Immature natural killer cell (primary cell): Measurements from ENCODE around the gene HYAL3. TPM values are rescaled to one million over a fixed set of nuclear protein-coding genes. Genes with fewer than 3 reads are reported as not detected.
A peak's percentile ranks its signal among the peaks of the same experiment; 100 is the strongest.
"Not testable (repeated sequence)": the region's sequence is repeated elsewhere in the genome, so short reads cannot be mapped to it uniquely, and the experiment has no call there.

Experiments used
- DNase-seq, 3 donors: peaks; one replicate each; pipeline ENCODE4 v3.0.0; 2022; ENCODE audit warnings: mixed read lengths in 1 of 3
- H3K27ac Mint-ChIP-seq, 6 donors: one replicate each; pipeline ENCODE4 v1.8.0; 2020; ENCODE audit warnings: mixed read lengths in 6 of 6, mild to moderate bottlenecking in 5 of 6, inconsistent platforms in 4 of 6, moderate library complexity in 3 of 6
- H3K27me3 Mint-ChIP-seq, 3 donors: one replicate each; pipeline ENCODE4 v1.8.0; 2020 to 2021; ENCODE audit warnings: low read depth in 3 of 3, mild to moderate bottlenecking in 3 of 3, mixed read lengths in 3 of 3, moderate library complexity in 3 of 3, inconsistent platforms in 1 of 3
- H3K36me3 Mint-ChIP-seq, 3 donors: one replicate each; pipeline ENCODE4 v1.8.0; 2020; ENCODE audit warnings: mixed read lengths in 3 of 3, inconsistent platforms in 2 of 3, mild to moderate bottlenecking in 2 of 3
- H3K4me1 Mint-ChIP-seq, 2 donors: one replicate each; pipeline ENCODE4 v1.8.0; 2020; ENCODE audit warnings: inconsistent platforms in 2 of 2, mild to moderate bottlenecking in 2 of 2, mixed read lengths in 2 of 2, moderate library complexity in 1 of 2
- H3K4me3 Mint-ChIP-seq, 5 donors: one replicate each; pipeline ENCODE4 v1.8.0; 2020; ENCODE audit warnings: mild to moderate bottlenecking in 5 of 5, mixed read lengths in 5 of 5, inconsistent platforms in 3 of 5, moderate library complexity in 3 of 5
- H3K9me3 Mint-ChIP-seq, 6 donors: one replicate each; pipeline ENCODE4 v1.8.0; 2020; ENCODE audit warnings: mild to moderate bottlenecking in 6 of 6, mixed read lengths in 6 of 6, inconsistent platforms in 4 of 6, moderate library complexity in 3 of 6
- polyA plus RNA-seq, 3 donors: library from polyadenylated mRNA; unstranded; fragments of 300-500 nt; fragmentation: Illumina TruSeq; gene quantifications; one replicate each; pipeline ENCODE4 v1.2.3, GENCODE V29; 2021

Gene HYAL3
- polyA plus RNA-seq, 3 donors from 2014 or later: 1.5 to 2.4 (median 2.2) TPM

DNA sequence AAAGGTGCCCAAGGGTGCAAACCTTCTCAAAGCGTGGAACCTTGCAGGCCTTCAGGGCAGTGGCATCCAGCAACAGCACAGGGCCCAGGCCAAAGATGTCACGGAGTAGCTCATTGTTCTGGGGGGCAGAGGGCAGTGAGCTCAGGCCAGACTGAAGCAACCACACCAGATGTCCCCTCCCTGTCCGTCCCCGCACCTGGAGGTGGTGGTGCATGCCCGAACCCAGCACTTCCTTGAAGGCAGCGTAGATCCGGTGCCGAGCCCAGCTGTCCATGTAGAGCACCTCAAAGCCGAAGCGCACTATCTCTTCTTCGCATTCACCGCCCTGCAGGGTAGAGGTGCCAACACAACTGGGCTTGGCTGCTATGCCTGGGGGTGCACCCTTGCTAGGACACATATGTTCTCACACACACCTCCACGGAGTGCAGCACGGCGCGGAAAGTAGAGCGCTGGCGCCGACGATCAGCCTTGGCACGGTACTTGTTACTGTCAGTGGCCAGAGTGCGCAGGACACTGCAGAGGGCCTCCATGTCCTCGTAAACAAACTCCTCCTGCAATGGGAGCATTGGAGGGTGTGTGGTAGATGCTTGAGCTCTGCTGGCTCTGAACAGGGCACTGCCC is 10.7 kb downstream of the HYAL3 start:
- H3K4me1 Mint-ChIP-seq: peaks cover 16 to 19% of the 10 kb centered on the region in 2 donors
- peaks cover 0 to 7% (median 3%) of the 10 kb centered on the region in 3 donors for H3K27me3 Mint-ChIP-seq
- no peak for DNase-seq
- no peak overlapping the region for H3K4me3 Mint-ChIP-seq
- H3K9me3 Mint-ChIP-seq: no peaks in the 10 kb centered on the region
- H3K36me3 Mint-ChIP-seq: peaks cover 0 to 15% (median 0%) of the 10 kb centered on the region in 3 donors
- H3K27ac Mint-ChIP-seq: no peak overlapping the region

DNA sequence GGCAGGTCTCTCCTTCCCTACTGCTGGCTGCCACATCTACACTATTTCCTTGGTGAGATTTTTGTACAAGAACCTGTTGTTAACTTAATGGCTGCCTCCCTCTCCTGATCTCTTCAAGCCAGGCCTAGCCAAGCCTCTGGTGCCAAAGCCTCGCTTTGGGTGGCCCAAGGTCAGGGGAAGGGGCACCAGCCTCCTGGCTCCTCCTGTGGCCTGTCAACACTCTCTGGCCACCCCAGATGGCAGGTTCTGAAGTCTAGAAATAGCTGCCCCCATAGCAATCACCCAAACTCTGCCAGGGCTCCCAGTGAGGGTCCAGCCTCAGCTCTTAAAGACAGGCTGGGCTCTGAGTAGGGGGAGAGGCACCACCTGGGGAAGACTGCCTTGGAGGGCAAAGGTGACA is 11.9 kb downstream of the HYAL3 start:
- no peak for DNase-seq
- H3K27ac Mint-ChIP-seq: peak overlapping the region in 1 of 6 donors; percentile 40
- H3K27me3 Mint-ChIP-seq: peaks cover 0 to 3% (median 0%) of the 10 kb centered on the region in 3 donors
- H3K36me3 Mint-ChIP-seq: peaks cover 0 to 15% (median 0%) of the 10 kb centered on the region in 3 donors
- H3K9me3 Mint-ChIP-seq: no peaks in the 10 kb centered on the region
- no peak overlapping the region for H3K4me3 Mint-ChIP-seq
- peaks cover 8 to 9% of the 10 kb centered on the region in 2 donors for H3K4me1 Mint-ChIP-seq

DNA sequence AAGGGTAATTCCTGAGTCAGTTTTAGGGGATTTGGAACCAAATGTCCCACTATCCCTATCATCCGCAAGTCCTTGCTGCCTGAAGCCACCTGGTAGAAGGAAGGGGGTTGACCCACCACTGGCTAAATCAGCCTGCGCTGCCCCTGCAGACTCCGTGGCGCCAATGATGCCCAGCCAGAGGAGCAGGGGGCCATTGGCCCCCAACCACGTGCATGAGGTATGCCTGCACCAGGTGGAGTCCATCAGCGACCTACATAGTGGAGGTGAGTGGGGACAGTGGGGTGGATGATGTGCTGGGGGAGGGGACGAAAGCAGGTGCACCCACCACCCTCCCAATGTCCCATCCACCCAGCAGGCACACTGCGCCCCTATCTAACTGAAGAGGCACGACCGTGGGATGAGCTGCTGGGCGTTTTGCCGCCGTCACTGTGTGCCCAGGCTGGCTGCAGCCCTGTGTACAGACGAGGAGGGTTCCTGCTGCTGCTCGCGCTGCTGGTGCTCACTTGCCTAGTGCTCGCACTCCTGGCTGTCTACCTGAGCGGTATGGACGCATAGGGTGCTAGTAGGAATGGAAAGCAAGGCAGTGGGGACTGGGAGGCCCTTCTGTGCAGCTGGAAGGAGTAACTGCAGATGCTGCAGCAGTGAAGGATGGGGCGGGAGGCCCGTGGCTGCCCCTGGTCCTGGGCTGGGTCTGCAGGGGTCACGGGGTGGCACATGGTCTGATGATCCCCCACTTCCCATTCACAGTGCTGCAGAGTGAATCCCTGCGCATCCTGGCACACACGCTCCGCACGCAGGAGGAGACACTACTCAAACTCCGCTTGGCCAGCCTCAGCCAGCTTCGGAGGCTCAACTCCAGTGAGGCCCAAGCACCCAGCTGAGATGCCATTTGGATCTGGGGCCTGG is 12.6 kb downstream of the HYAL3 start:
- Mint-ChIP-seq H3K36me3 (peaks cover 0 to 15% (median 0%) of the 10 kb centered on the region in 3 donors), H3K4me3 (no peak overlapping the region), H3K27me3 (peaks cover 0 to 3% (median 1%) of the 10 kb centered on the region in 3 donors), H3K9me3 (no peaks in the 10 kb centered on the region), H3K4me1 (peaks cover 5 to 8% of the 10 kb centered on the region in 2 donors), H3K27ac (no peak overlapping the region)
- no peak for DNase-seq

DNA sequence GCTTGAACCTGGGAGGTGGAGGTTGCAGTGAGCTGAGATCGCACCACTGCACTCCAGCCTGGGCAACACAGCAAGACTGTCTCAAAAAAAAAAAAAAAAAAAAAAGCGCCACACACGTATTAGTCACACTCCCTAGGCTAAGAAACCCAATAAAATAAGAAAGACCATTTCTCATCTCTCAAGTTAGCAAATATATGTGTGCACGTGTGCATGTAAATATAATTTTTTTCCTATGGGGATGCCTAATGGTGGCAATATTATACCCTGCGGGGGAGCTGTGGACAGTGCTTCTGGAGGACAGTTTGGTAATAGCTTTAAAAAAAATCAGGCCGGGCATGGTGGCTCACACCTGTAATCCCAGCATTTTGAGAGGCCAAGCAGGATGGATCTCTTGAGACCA is 15.1 kb downstream of the HYAL3 start:
- H3K4me3 Mint-ChIP-seq, H3K27ac Mint-ChIP-seq, H3K4me1 Mint-ChIP-seq, H3K9me3 Mint-ChIP-seq, DNase-seq, H3K27me3 Mint-ChIP-seq: not testable (repeated sequence)
- peaks cover 0 to 12% (median 0%) of the 10 kb centered on the region in 3 donors for H3K36me3 Mint-ChIP-seq

DNA sequence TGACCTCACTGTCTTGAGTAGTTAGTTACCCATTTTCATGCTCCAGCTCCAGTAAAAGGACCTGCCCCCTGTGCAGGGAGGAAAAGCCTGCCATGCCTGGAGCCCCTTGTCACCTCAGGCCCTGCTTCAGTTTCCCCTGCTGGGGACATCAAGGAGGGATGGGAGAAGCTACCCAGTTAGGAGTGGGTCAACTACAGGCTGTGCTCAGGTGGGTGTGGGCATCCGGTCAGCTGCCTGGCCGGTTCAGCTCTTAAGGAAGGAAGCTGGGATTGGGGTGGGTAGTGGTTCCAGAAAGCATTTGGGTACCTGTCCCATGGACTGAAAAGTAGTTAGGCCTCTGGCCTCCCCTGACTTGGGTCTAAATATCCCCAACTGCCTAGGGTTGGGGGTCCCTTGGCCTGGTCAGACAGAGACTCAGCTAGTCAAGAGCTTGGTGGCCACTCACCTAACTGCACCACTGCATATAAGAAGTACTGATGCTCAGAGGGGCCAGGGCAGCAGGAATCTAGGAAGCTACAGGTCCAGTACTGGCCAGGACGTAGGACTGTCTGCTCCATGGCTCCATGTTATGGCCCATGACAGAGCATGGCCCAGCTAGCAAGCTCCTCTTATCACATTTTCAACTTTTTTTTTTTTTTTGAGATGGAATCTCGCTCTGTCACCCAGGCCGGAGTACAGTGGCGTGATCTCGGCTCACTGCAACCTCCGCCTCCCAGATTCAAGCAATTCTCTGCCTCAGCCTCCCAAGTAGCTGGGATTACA is 19.8 kb downstream of the HYAL3 start:
- DNase-seq: no peak
- Mint-ChIP-seq H3K4me1 (peaks cover 8 to 9% of the 10 kb centered on the region in 2 donors), H3K9me3 (no peaks in the 10 kb centered on the region), H3K36me3 (no peaks in the 10 kb centered on the region), H3K4me3 (no peak overlapping the region), H3K27me3 (peaks cover 7 to 16% (median 16%) of the 10 kb centered on the region in 3 donors), H3K27ac (no peak overlapping the region)

DNA sequence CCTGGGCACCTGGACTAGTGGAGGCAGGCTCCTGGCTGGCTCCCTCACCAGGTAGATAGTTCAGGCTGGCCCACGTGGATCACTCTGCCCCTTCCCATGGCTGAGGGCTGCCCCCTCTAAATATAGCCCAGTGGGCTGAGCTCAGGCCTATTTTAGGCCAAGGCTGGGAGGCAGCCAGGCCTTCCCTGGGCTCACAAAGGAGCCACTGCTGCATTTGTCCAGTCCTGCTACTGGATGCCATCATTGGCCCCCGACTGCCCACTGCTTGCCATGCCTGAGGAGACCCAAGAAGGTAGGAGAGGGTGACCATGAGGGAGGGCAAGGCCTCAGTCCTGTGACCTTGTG is 20.4 kb downstream of the HYAL3 start, which contains the start of gene LSMEM2:
TSS of gene LSMEM2 (plus strand) at position 208 of the 345 bp plus-strand sequence. CDS start at position 235, 27 bp downstream.
- peaks cover 12 to 15% of the 10 kb centered on the region in 2 donors for H3K4me1 Mint-ChIP-seq
- H3K27ac Mint-ChIP-seq: no peak within 1 kb of the TSS
- H3K9me3 Mint-ChIP-seq: no peaks in the 10 kb centered on the region
- no peaks in the 10 kb centered on the region for H3K36me3 Mint-ChIP-seq
- H3K4me3 Mint-ChIP-seq: no peak within 1 kb of the TSS
- peaks cover 11 to 22% (median 21%) of the 10 kb centered on the region in 3 donors for H3K27me3 Mint-ChIP-seq
- DNase-seq: no peak

DNA sequence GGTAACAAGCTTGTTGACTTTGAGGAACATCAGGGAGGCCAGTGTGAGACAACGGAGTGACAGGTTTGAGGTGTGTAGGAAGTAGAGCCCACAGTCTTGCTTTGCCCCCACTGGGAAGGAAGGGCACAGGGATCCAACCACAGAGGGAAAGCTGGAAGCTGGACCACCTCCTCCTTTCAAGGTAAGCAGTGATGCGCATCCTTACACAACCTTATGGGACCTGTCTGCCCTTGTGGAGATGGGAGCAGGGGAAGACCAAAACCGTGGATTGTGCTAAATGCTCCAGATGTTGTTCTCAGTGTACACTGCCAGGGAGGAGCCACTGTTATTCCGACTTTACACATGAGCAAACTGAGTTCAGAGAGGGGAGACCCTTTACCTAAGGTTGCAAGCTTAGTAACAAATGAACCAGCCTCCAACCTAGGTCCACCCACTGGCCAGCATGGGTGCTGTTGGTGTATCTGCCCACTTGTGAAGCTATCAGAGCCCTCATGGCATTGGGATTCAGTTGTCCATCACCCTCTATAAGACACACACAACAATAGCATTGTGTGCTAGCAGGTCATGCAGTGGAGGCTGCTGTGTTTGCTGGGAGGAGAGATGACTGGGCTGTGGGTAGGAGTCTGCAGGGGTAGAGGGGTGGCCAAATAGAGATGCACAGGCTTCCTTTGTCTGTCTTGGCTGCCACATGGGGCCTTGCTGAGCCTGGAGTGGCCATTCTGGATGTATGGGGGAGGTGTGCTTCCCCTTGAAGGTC is 20.9 kb downstream of the HYAL3 start:
- Mint-ChIP-seq H3K9me3 (no peaks in the 10 kb centered on the region), H3K36me3 (no peaks in the 10 kb centered on the region), H3K4me3 (no peak overlapping the region), H3K27me3 (peaks cover 11 to 22% (median 22%) of the 10 kb centered on the region in 3 donors), H3K4me1 (peaks cover 12 to 15% of the 10 kb centered on the region in 2 donors), H3K27ac (no peak overlapping the region)
- DNase-seq: no peak

DNA sequence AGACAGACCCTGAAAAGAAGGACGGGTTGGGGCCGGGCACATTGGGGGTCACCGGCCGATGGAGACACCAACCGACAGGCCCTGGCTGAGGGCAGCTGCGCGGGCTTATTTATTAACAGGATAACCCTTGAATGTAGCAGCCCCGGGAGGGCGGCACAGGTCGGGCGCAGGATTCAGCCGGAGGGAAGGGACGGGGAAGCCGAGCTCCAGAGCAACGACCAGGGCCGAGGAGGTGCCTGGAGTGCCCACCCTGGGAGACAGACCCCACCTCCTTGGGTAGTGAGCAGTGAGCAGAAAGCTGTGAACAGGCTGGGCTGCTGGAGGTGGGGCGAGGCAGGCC is 22.5 kb downstream of the HYAL3 start:
- Mint-ChIP-seq H3K27ac (no peak overlapping the region), H3K9me3 (no peaks in the 10 kb centered on the region), H3K4me3 (no peak overlapping the region), H3K4me1 (peaks cover 18 to 21% of the 10 kb centered on the region in 2 donors), H3K36me3 (no peaks in the 10 kb centered on the region), H3K27me3 (peaks cover 16 to 26% (median 24%) of the 10 kb centered on the region in 3 donors)
- DNase-seq: no peak

DNA sequence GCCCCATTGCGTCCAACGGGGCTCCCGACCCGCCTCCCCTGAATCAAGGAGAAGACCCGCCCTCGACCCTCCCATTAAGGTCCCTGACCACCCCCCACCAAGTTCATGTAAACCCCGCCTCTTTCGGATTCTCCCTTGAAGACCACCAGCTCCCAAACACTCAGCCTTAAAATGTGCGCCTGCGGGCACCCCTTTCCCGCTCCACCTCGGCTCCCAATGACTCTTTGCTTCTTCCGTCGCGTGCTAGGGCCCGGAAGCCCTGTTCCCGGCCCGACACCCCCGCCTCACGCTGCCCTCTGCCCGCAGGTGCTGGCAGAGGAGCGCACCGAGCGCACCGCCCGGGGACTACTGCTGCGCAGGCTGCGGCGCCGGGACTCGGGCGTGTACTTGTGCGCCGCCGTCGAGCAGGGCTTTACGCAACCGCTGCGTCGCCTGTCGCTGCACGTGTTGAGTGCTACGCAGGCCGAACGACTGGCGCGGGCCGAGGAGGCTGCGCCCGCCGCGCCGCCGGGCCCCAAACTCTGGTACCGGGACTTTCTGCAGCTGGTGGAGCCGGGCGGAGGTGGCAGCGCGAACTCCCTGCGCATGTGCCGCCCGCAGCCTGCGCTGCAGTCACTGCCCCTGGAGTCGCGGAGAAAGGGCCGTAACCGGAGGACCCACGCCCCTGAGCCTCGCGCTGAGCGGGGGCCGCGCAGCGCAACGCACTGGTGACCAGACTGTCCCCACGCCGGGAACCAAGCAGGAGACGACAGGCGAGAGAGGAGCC is 23.0 kb downstream of the HYAL3 start:
- Mint-ChIP-seq H3K4me1 (peaks cover 21% of the 10 kb centered on the region in 2 donors), H3K27ac (no peak overlapping the region), H3K4me3 (peak overlapping the region in 1 of 5 donors; percentile 25), H3K9me3 (no peaks in the 10 kb centered on the region), H3K27me3 (peaks cover 16 to 26% (median 24%) of the 10 kb centered on the region in 3 donors), H3K36me3 (no peaks in the 10 kb centered on the region)
- no peak for DNase-seq

DNA sequence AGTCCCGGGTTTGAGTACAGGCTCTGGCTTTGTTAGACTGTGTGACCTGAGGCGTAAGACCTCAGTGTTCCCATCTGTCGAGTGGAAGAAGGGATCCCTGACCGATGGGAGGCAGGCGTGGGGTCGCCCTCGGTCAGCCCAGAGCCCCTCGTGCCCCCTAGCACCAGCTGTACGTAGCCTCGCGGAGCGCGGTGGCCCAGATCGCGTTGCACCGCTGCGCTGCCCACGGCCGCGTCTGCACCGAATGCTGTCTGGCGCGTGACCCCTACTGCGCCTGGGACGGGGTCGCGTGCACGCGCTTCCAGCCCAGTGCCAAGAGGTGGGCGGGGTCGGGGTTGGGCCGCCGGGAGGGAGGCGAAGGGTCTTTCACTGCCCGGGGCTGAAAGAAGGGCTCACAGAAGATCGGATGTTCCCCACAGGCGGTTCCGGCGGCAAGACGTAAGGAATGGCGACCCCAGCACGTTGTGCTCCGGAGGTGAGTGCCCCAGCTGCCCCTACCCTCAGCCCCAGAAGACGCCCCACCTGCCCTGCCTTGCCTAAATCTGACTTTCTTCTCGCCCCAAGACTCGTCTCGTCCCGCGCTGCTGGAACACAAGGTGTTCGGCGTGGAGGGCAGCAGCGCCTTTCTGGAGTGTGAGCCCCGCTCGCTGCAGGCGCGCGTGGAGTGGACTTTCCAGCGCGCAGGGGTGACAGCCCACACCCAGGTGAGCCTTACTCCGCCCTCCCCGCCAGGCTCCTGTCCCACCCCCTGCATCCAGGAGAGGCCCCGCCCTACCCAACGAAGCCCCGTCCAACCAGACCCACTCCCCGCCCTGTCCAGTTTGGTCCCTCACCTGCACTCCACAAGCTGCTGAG is 23.8 kb downstream of the HYAL3 start:
- peaks cover 21% of the 10 kb centered on the region in 2 donors for H3K4me1 Mint-ChIP-seq
- DNase-seq: no peak
- no peak overlapping the region for H3K27ac Mint-ChIP-seq

DNA sequence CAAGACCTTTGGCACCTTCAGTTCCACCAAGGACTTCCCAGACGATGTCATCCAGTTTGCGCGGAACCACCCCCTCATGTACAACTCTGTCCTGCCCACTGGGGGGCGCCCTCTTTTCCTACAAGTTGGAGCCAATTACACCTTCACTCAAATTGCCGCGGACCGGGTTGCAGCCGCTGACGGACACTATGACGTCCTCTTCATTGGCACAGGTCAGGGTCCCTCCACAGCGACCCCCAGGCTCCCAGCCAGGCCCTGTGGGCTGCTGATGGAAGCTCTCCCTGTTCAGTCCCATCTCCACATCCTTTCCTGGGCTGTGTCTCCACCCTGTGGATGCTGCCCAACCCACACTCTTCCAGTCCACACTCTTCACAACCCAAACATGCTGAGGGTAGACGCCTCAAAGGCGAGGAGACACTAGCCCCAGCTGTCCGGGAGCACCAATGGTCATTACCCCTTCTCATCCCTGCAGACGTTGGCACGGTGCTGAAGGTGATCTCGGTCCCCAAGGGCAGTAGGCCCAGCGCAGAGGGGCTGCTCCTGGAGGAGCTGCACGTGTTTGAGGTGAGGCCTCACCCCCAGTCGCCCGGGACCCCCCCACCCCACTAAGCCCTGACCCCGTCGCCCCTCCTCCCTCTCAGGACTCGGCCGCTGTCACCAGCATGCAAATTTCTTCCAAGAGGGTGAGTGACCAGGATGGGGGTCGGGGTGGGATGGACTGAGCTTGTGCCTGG is 24.7 kb downstream of the HYAL3 start:
- Mint-ChIP-seq H3K27me3 (peaks cover 16 to 26% (median 25%) of the 10 kb centered on the region in 3 donors), H3K27ac (peak overlapping the region in 3 of 6 donors; percentile 37 to 82 (median 77)), H3K4me3 (peak overlapping the region in 4 of 5 donors; percentile 26 to 61 (median 51)), H3K36me3 (no peaks in the 10 kb centered on the region), H3K4me1 (peaks cover 21% of the 10 kb centered on the region in 2 donors), H3K9me3 (no peaks in the 10 kb centered on the region)
- peak; percentile 63 to 69 (median 68) for DNase-seq

More for the DNA sequence above, 23.8 kb downstream of the HYAL3 start:
- Mint-ChIP-seq H3K27me3 (peaks cover 16 to 26% (median 24%) of the 10 kb centered on the region in 3 donors), H3K9me3 (no peaks in the 10 kb centered on the region), H3K36me3 (no peaks in the 10 kb centered on the region), H3K4me3 (peak overlapping the region in 2 of 5 donors; percentile 25 to 33)
